Measurements from ENCODE around the gene USP9X.

Gene USP9X

GRCh38 chrX:41084044-41084892 lies 977 bp upstream of the USP9X start:
- H3K4me3 ChIP-seq (ENCODE audit: low read length in 2 of 2), result peak overlapping the region; percentile 93 to 99
- H3K4me1 ChIP-seq (ENCODE audit: control insufficient read depth in 2 of 2, insufficient read depth in 2 of 2, low read length in 2 of 2), result peaks cover 3 to 6% of the 10 kb centered on the region in 2 donors
- H3K9me3 ChIP-seq (ENCODE audit: control insufficient read depth in 2 of 2, low read length in 2 of 2), result no peaks in the 10 kb centered on the region
- H3K27ac ChIP-seq (ENCODE audit: low read depth in 2 of 2, low read length in 2 of 2), result peak overlapping the region; percentile 100
- no peaks in the 10 kb centered on the region for H3K36me3 ChIP-seq (ENCODE audit: control insufficient read depth in 2 of 2, insufficient read depth in 2 of 2, low read length in 2 of 2)
- H3K9ac ChIP-seq (ENCODE audit: low read depth in 1 of 2, low read length in 2 of 2), result peak overlapping the region; percentile 97 to 99
- H3K27me3 ChIP-seq (ENCODE audit: control insufficient read depth in 2 of 2, insufficient read depth in 2 of 2, low read length in 2 of 2), result peaks cover 0 to 5% of the 10 kb centered on the region in 2 donors

DNA sequence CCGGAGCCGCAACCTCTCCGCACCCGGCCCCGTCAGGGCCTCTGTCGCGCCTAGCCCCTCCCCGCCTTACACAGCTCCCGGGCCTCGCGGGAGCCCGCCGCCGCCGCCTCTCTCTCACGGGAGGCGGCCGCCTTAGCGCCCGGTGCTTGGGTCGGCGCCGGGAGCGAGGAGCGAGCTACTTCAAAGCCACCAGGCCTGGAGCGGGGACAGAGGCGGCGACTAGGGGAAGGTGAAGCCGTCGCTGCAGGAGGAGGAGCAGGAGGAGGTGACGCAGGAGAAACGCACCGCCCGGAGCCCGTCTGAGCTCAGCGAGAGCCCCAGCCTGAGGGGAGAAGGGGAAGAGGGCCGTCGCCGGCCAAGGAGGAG lies 250 bp downstream of the USP9X start:
- H3K36me3 ChIP-seq (ENCODE audit: control insufficient read depth in 2 of 2, insufficient read depth in 2 of 2, low read length in 2 of 2), result no peaks in the 10 kb centered on the region
- no peaks in the 10 kb centered on the region for H3K9me3 ChIP-seq (ENCODE audit: control insufficient read depth in 2 of 2, low read length in 2 of 2)
- H3K27ac ChIP-seq (ENCODE audit: low read depth in 2 of 2, low read length in 2 of 2), result peak overlapping the region; percentile 100
- H3K9ac ChIP-seq (ENCODE audit: low read depth in 1 of 2, low read length in 2 of 2), result peak overlapping the region; percentile 80 to 97
- H3K27me3 ChIP-seq (ENCODE audit: control insufficient read depth in 2 of 2, insufficient read depth in 2 of 2, low read length in 2 of 2), result peaks cover 0 to under 1% of the 10 kb centered on the region in 2 donors
- H3K4me1 ChIP-seq (ENCODE audit: control insufficient read depth in 2 of 2, insufficient read depth in 2 of 2, low read length in 2 of 2), result peaks cover 3 to 8% of the 10 kb centered on the region in 2 donors
- peak overlapping the region; percentile 78 to 96 for H3K4me3 ChIP-seq (ENCODE audit: low read length in 2 of 2)

DNA sequence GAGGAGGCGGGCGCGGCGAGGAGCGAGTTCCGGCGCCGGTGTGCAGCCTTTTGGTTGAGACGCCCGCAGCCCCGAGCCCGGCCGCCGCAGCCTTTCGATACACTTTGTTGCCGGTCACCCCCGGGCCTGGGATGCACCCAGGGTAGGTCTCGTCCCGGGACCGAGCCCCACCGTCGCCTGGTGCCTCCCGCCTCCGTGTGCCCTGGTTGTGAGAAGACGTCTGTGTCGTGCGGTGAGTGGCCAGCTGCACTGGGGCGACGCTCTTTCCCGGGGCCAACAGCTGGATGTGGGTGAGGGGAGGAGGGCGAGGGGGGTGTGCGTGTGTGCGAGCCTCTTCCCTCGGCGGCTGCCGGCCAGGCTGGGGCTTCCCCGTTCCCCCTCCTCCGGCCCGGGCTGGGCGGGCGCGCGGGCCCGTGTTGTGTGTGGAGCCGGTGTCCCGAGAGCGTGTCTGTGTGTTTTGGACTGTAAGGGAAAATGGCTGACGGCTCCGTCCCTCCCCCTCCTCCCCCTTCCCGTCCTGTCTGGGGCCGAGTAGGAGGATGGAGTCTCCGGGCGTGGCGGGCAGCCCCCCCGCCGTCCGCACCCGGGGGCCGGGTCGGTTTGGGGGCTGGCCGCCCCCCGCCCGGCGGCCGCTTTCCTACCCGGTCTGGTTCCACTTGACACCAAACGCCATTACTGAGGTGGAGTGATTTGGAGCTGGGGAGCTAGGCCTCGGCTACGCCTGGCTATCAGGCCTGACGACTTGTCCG lies 807 bp downstream of the USP9X start:
- H3K4me3 ChIP-seq (ENCODE audit: low read length in 2 of 2), result peak overlapping the region; percentile 78 to 96
- peak overlapping the region; percentile 80 to 97 for H3K9ac ChIP-seq (ENCODE audit: low read depth in 1 of 2, low read length in 2 of 2)
- H3K27ac ChIP-seq (ENCODE audit: low read depth in 2 of 2, low read length in 2 of 2), result peak overlapping the region; percentile 100
- H3K4me1 ChIP-seq (ENCODE audit: control insufficient read depth in 2 of 2, insufficient read depth in 2 of 2, low read length in 2 of 2), result peaks cover 3 to 8% of the 10 kb centered on the region in 2 donors
- H3K36me3 ChIP-seq (ENCODE audit: control insufficient read depth in 2 of 2, insufficient read depth in 2 of 2, low read length in 2 of 2), result no peaks in the 10 kb centered on the region
- no peaks in the 10 kb centered on the region for H3K27me3 ChIP-seq (ENCODE audit: control insufficient read depth in 2 of 2, insufficient read depth in 2 of 2, low read length in 2 of 2)
- no peaks in the 10 kb centered on the region for H3K9me3 ChIP-seq (ENCODE audit: control insufficient read depth in 2 of 2, low read length in 2 of 2)

DNA sequence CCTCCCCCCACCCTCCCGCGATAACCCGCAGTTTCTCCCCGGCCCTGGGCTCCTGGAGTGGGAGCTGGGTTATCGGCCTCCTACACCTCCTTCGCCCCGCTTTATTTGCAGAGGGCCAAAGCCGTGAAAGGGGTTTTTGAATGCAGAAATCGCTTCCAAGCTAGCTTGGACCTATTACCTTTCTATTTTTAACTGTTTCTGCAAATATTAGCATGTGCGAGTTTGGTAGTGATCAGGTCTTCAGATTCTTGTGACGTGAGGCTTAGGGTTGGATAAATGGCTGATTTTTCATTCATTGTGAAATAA lies 1.3 kb downstream of the USP9X start:
- H3K4me3 ChIP-seq (ENCODE audit: low read length in 2 of 2), result peak overlapping the region; percentile 78 to 96
- peak overlapping the region; percentile 80 to 97 for H3K9ac ChIP-seq (ENCODE audit: low read depth in 1 of 2, low read length in 2 of 2)
- peak overlapping the region; percentile 100 for H3K27ac ChIP-seq (ENCODE audit: low read depth in 2 of 2, low read length in 2 of 2)
- peaks cover 3 to 8% of the 10 kb centered on the region in 2 donors for H3K4me1 ChIP-seq (ENCODE audit: control insufficient read depth in 2 of 2, insufficient read depth in 2 of 2, low read length in 2 of 2)
- H3K27me3 ChIP-seq (ENCODE audit: control insufficient read depth in 2 of 2, insufficient read depth in 2 of 2, low read length in 2 of 2), result no peaks in the 10 kb centered on the region
- no peaks in the 10 kb centered on the region for H3K36me3 ChIP-seq (ENCODE audit: control insufficient read depth in 2 of 2, insufficient read depth in 2 of 2, low read length in 2 of 2)
- H3K9me3 ChIP-seq (ENCODE audit: control insufficient read depth in 2 of 2, low read length in 2 of 2), result no peaks in the 10 kb centered on the region

DNA sequence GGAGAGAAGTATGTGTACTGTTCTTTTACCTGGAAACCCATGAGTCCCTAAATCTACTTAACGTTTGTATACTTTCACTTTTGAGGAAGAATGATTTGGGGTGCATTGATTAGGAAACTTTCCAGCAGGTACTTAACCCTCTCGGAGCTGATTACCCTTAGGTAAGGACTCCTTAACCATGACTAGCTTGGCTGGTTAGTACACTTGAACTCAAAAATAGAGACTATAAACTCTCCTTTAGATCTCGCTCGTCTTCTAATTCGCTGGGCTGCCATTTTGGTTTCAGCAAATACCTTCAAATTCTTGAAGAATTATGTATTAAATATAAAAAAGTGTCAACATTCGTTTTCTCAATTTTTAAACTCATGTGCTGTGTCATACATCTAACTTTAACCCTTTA lies 2.0 kb downstream of the USP9X start:
- Histone ChIP-seq H3K27ac (ENCODE audit: low read depth in 2 of 2, low read length in 2 of 2) (peak overlapping the region in 1 of 2 donors; percentile 100), H3K27me3 (ENCODE audit: control insufficient read depth in 2 of 2, insufficient read depth in 2 of 2, low read length in 2 of 2) (no peaks in the 10 kb centered on the region), H3K36me3 (ENCODE audit: control insufficient read depth in 2 of 2, insufficient read depth in 2 of 2, low read length in 2 of 2) (no peaks in the 10 kb centered on the region), H3K9me3 (ENCODE audit: control insufficient read depth in 2 of 2, low read length in 2 of 2) (no peaks in the 10 kb centered on the region), H3K4me3 (ENCODE audit: low read length in 2 of 2) (peak overlapping the region; percentile 78 to 96), H3K4me1 (ENCODE audit: control insufficient read depth in 2 of 2, insufficient read depth in 2 of 2, low read length in 2 of 2) (peaks cover 3 to 8% of the 10 kb centered on the region in 2 donors), H3K9ac (ENCODE audit: low read depth in 1 of 2, low read length in 2 of 2) (peak overlapping the region; percentile 38 to 97)

- Histone ChIP-seq H3K9ac (ENCODE audit: low read depth in 1 of 2, low read length in 2 of 2) (no peak overlapping the region), H3K4me3 (ENCODE audit: low read length in 2 of 2) (peak overlapping the region in 1 of 2 donors; percentile 14), H3K9me3 (ENCODE audit: control insufficient read depth in 2 of 2, low read length in 2 of 2) (no peaks in the 10 kb centered on the region), H3K36me3 (ENCODE audit: control insufficient read depth in 2 of 2, insufficient read depth in 2 of 2, low read length in 2 of 2) (no peaks in the 10 kb centered on the region), H3K4me1 (ENCODE audit: control insufficient read depth in 2 of 2, insufficient read depth in 2 of 2, low read length in 2 of 2) (peaks cover 3 to 7% of the 10 kb centered on the region in 2 donors), H3K27me3 (ENCODE audit: control insufficient read depth in 2 of 2, insufficient read depth in 2 of 2, low read length in 2 of 2) (no peaks in the 10 kb centered on the region), H3K27ac (ENCODE audit: low read depth in 2 of 2, low read length in 2 of 2) (no peak overlapping the region)
Observed at GRCh38 chrX:41090568-41091238, 5.5 kb downstream of the USP9X start.

- Histone ChIP-seq H3K36me3 (ENCODE audit: control insufficient read depth in 2 of 2, insufficient read depth in 2 of 2, low read length in 2 of 2) (no peaks in the 10 kb centered on the region), H3K27me3 (ENCODE audit: control insufficient read depth in 2 of 2, insufficient read depth in 2 of 2, low read length in 2 of 2) (no peaks in the 10 kb centered on the region), H3K4me3 (ENCODE audit: low read length in 2 of 2) (no peak overlapping the region), H3K4me1 (ENCODE audit: control insufficient read depth in 2 of 2, insufficient read depth in 2 of 2, low read length in 2 of 2) (peaks cover 3 to 7% of the 10 kb centered on the region in 2 donors), H3K9me3 (ENCODE audit: control insufficient read depth in 2 of 2, low read length in 2 of 2) (no peaks in the 10 kb centered on the region), H3K9ac (ENCODE audit: low read depth in 1 of 2, low read length in 2 of 2) (no peak overlapping the region), H3K27ac (ENCODE audit: low read depth in 2 of 2, low read length in 2 of 2) (no peak overlapping the region)
Observed at GRCh38 chrX:41092776-41093175, 7.5 kb downstream of the USP9X start.

- Histone ChIP-seq H3K4me1 (ENCODE audit: control insufficient read depth in 2 of 2, insufficient read depth in 2 of 2, low read length in 2 of 2) (peaks cover 2 to 3% of the 10 kb centered on the region in 2 donors), H3K36me3 (ENCODE audit: control insufficient read depth in 2 of 2, insufficient read depth in 2 of 2, low read length in 2 of 2) (no peaks in the 10 kb centered on the region), H3K4me3 (ENCODE audit: low read length in 2 of 2) (no peak overlapping the region), H3K27me3 (ENCODE audit: control insufficient read depth in 2 of 2, insufficient read depth in 2 of 2, low read length in 2 of 2) (no peaks in the 10 kb centered on the region), H3K9me3 (ENCODE audit: control insufficient read depth in 2 of 2, low read length in 2 of 2) (no peaks in the 10 kb centered on the region), H3K9ac (ENCODE audit: low read depth in 1 of 2, low read length in 2 of 2) (no peak overlapping the region), H3K27ac (ENCODE audit: low read depth in 2 of 2, low read length in 2 of 2) (no peak overlapping the region)
Observed at GRCh38 chrX:41095174-41095573, 9.9 kb downstream of the USP9X start.

DNA sequence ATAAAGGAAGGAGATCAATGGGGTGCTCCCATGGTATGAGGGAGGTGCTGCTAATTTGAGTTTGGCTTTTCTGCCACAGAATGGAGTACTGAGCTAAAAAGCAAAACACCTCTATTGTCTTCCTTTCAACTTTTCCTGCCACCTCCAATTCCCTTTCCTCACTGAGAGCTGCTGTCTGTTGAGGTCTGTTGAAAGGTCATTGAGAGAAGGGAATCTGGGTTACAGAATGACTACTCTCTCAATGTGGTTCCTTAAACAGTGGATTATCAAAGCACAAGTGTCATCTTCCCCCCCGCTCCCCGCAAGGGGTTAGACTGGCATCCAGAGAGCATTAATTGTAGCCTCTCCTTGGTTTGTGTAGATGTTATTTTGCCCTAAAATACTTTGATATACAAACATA lies 10.7 kb downstream of the USP9X start:
- no peak overlapping the region for H3K9ac ChIP-seq (ENCODE audit: low read depth in 1 of 2, low read length in 2 of 2)
- no peaks in the 10 kb centered on the region for H3K9me3 ChIP-seq (ENCODE audit: control insufficient read depth in 2 of 2, low read length in 2 of 2)
- H3K4me3 ChIP-seq (ENCODE audit: low read length in 2 of 2), result no peak overlapping the region
- no peaks in the 10 kb centered on the region for H3K36me3 ChIP-seq (ENCODE audit: control insufficient read depth in 2 of 2, insufficient read depth in 2 of 2, low read length in 2 of 2)
- peaks cover 2 to 3% of the 10 kb centered on the region in 2 donors for H3K4me1 ChIP-seq (ENCODE audit: control insufficient read depth in 2 of 2, insufficient read depth in 2 of 2, low read length in 2 of 2)
- H3K27me3 ChIP-seq (ENCODE audit: control insufficient read depth in 2 of 2, insufficient read depth in 2 of 2, low read length in 2 of 2), result no peaks in the 10 kb centered on the region
- no peak overlapping the region for H3K27ac ChIP-seq (ENCODE audit: low read depth in 2 of 2, low read length in 2 of 2)
